NCI-H2107 treated with DMSO at 0.1 percent for 48 hours (cell line): ENCODE measurements around the gene MBNL2.

Experiments
- DNase-seq: peaks from one replicate; lab custom pipeline; 2025; ENCODE audit not compliant: unreplicated experiment; lab: John Stamatoyannopoulos, UW

Gene MBNL2, protein sequence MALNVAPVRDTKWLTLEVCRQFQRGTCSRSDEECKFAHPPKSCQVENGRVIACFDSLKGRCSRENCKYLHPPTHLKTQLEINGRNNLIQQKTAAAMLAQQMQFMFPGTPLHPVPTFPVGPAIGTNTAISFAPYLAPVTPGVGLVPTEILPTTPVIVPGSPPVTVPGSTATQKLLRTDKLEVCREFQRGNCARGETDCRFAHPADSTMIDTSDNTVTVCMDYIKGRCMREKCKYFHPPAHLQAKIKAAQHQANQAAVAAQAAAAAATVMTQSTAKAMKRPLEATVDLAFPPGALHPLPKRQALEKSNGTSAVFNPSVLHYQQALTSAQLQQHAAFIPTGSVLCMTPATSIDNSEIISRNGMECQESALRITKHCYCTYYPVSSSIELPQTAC

GRCh38 chr13:97221989-97222700 is at the start of gene MBNL2:
Gene MBNL2, plus strand, starts transcription at chr13:97222333. Its CDS starts 53,903 bp downstream, at chr13:97276236.
- peak; percentile 90 for DNase-seq

DNA sequence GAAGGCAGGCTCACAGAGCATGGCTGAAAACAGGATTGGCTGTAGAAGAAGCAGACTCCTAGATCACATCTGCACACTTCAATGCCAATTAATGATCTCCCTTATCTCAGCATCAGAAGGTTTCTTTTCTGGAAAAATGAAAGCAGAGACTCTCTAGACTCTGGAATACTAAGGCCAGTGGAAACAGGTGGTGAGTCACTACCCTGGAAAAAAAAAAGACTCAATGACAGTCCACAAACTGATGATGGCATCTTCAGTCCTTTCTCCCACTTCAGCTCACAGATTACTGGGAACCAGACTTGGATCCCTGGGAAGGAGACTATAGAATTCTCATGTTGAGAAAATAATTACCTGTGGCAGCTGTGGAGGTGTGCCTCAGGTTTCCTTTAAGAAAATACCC is 47.5 kb upstream of the MBNL2 start:
- no peak for DNase-seq

DNA sequence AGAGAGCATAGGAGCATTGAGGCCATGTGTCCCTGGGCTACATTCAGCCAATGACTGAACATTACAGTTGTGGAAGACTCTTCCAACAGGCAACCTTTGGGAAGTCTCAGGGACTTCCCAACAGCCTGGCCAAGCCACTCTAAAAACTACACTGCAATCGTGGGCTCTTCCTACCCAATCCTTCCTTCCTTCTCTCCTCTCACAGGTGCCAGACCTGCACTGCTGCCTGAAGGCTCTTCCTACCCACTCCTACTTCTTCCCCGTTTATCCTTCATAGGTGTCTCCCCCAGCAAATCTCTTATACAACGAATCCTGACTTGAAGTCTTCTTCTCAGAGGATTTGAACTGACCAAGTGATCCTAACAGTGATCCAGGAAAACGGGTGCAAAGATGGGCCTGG is 47.1 kb upstream of the MBNL2 start:
- no peak for DNase-seq

DNA sequence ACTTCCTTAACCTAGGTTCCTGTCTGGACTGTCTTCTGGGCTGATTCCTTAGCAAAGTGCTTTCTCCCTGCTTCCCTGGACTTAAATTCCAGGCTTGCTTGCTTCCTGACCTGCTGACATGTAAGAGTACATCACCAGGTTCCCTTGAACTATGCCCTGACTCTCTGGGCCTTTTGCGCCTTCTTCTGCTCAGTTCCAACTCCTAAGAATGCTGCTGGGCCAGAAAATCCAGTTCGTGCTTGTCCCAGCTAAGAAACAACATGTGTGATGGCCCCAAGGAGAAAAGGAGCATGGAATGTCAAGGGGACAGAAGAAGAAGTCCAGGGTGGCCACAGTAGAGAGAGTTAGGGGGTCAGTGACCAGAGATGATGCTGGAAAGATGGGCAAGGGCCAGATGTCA is 42.6 kb upstream of the MBNL2 start:
- DNase-seq, result no peak

GRCh38 chr13:97182111-97182890 is 39.8 kb upstream of the MBNL2 start:
- no peak for DNase-seq

GRCh38 chr13:97185291-97185690 is 36.8 kb upstream of the MBNL2 start:
- DNase-seq, result no peak

DNA sequence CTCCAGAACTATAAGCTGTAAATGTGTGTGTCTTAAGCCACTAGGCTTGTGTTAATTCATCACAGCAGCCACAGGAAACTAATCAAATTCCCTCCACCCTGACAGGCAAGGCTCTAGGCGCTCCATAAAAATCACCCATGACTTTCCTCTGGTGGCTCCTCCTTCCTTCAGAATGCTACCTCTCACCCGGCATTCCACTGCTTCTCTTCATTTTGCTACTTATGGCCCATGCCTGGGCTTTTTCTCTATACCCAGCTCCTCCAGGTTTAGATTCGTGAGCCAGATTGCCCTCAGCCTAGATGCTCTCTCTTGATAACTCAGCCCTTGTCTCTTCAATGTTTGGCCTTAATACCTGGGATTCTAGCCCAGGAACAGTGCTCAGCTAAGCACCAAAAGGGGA is 36.4 kb upstream of the MBNL2 start:
- no peak for DNase-seq

DNA sequence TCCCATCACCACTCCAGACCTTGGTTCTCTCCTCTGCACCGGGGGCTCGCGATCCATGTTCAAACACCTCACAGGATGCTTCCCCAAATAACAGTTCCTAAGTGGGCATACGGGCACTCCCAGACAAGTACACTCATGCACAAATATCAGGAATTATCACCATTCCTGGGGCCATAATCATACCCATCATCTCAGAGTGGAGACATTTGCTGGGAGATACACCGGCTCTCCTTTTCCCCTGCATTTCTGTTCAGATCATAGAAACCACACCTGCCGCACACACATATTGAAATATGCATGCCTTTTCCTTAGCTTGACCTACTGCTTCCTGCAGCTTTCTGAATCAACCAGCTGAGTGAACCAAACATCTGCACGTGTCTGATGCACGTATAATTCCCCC is 33.9 kb upstream of the MBNL2 start:
- no peak for DNase-seq

DNA sequence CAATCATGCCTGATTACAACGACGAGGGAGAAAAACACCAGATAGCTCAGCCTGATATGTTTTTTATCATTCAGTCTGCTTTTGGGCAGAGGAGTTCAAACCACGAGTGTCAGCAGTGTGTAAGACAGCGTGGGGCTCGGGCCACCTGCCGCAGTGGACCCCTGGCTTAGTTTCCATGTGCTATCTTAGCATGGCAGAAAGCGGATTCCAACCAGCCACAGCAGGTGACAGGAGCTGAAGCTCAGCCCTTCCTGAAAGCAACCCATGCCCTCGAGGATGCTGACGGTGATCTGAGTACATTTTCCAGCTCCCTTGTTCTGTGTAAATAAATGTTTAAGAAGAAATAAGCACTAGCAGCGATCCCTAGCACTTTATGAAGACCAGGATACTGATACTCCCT is 32.2 kb upstream of the MBNL2 start:
- DNase-seq, result peak; percentile 34

DNA sequence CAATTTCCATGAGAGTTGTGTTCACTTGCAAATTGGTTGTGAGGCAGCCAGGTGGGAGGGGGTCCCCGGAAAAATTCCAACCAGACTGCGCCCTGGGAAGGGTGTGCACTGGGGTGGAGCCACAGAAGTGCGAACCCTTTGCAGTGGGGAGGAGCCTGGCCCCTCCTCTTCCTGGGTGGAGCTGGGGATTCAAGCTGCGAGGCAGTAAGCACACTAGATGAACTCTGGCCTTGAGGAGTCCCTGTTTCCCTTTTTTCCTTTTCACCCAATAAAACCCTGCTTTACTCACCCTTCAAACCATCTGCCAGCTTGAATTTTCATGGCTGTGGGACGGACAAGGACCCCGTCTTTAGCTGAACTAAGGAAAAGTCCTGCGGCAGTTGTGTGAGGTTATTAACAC is 31.0 kb upstream of the MBNL2 start:
- no peak for DNase-seq

- peak; percentile 6 for DNase-seq
Measured at GRCh38 chr13:97191615-97192014, 30.5 kb upstream of the MBNL2 start.

- no peak for DNase-seq
Measured at GRCh38 chr13:97192166-97192565, 30.0 kb upstream of the MBNL2 start.

GRCh38 chr13:97193577-97193976 is 28.6 kb upstream of the MBNL2 start:
- DNase-seq, result no peak

DNA sequence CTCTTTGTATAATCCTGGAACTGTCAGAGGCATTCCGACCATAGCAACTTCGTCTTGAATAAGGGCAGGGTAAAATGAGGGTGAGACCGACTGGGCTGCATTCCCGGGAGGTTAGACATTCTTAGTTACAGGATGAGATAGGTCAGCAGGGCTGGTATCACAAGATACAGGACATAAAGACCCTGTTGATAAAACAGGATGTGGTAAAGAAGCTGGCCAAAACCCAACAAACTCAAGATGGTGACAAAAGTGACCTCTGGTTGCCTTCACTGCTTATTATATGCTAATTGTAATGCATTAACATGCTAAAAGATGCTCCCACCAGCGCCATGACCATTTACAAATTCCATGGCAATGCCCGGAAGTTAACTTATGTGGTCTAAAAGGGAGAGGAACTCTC is 27.7 kb upstream of the MBNL2 start:
- DNase-seq, result no peak

- no peak for DNase-seq
Measured at GRCh38 chr13:97196340-97196739, 25.8 kb upstream of the MBNL2 start.

DNA sequence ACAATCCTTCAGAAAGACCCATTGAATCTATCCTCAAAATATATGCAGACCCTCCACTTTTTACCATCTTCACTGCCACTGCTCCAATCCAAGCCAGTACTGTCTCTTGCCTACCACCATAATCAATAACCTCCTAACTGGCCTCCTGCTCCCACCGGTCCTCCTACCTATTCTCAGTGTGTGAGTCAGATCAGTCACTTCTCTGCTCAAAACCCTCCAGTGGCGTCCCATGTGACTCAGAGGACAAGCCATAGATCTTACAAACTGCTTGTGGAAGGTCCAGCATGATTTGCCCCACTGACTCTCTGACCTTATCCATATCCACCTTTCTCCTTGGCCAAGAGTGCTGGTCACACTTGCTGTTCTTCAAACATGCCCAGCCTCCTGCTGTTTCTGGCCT is 23.4 kb upstream of the MBNL2 start:
- DNase-seq, result no peak

GRCh38 chr13:97199451-97199850 is 22.7 kb upstream of the MBNL2 start:
- DNase-seq, result no peak

- no peak for DNase-seq
Measured at GRCh38 chr13:97200081-97200942, 21.8 kb upstream of the MBNL2 start.

DNA sequence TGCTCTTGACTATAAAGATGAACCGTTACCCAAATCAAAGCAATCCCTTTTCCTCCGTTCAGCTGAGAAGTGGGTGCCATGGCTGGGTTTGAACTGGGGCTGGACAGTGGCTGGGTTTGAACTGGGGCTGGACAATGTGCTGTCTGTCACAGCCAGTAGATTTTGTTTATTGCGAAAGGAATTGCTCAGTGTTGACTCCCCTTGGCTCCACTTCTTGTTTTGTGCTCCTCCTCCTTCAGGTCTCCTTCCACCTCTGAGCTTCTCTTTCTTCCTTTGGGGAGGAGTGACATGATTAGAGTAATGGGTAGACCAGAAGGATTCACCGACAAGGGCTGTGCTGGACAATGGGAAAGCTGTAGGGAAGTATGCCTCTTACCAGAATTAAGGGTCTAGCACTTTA is 19.4 kb upstream of the MBNL2 start:
- no peak for DNase-seq

DNA sequence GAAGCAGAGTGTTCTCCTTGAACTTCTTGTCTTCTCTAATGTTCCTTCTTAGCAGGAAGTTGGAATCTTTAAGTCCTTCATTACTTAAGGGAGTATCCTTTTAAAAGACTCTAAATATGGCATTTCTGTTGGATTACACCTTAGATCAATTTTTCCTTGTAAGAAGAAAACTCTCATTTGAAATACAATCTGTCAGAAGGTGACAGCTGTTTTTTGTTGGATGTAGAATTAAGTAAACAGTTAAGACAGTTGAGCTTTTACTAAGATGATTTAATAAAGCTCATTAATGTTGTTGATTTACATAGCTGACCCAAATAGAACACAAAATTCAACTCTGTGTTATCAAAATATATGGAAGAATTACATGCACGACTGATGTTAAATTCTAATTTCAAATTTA is 16.7 kb upstream of the MBNL2 start:
- no peak for DNase-seq

- DNase-seq, result no peak
Measured at GRCh38 chr13:97205982-97206381, 16.2 kb upstream of the MBNL2 start.
